H1 (cell line): Measurements from ENCODE around the gene MYBPC2. TPM values are rescaled to one million over a fixed set of nuclear protein-coding genes. Genes with fewer than 3 reads are reported as not detected.

ENCODE experiments used
- CTCF ChIA-PET: fragments of 300-600 bp; sonication (Branson Sonifier 250); formaldehyde crosslinking; loops from one replicate; lab custom pipeline; 2021; ENCODE audit not compliant: partially characterized antibody; lab: Charles Lee
- POLR2A ChIA-PET: fragments of 300-600 bp; sonication (Branson Sonifier 250); formaldehyde crosslinking; loops from one replicate; lab custom pipeline; 2021; ENCODE audit warnings: inconsistent platforms; ENCODE audit not compliant: partially characterized antibody; lab: Charles Lee
- DNase-seq, 2 experiments: peaks; one replicate each; pipeline versions ENCODE4 v3.0.0 to v3.0.0-alpha.2; 2010 to 2022; ENCODE audit warnings: low spot score in 2 of 2, low read depth in 1 of 2, mixed read lengths in 1 of 2
- FAIRE-seq: peaks from 2 replicates; lab custom pipeline; 2011; peaks lifted over from hg19 to GRCh38; lab: Jason Lieb, UNC
- H2AFZ ChIP-seq: 2 replicates; pipeline ENCODE4 v1.8.1; 2012; ENCODE audit warnings: low read length, inconsistent platforms
- H2AK5ac ChIP-seq: 2 replicates; pipeline ENCODE4 v1.6.1; 2013; ENCODE audit warnings: low read depth, low read length
- H2BK120ac ChIP-seq: replicated peaks from 2 replicates; pipeline ENCODE3; 2013; ENCODE audit warnings: low read depth, low read length, inconsistent platforms
- H2BK12ac ChIP-seq: 2 replicates; pipeline ENCODE4 v1.6.1; 2013; ENCODE audit warnings: low read depth, low read length
- H2BK15ac ChIP-seq: 2 replicates; pipeline ENCODE4 v1.6.1; 2013; ENCODE audit warnings: low read length
- H2BK20ac ChIP-seq: 2 replicates; pipeline ENCODE4 v1.6.1; 2013; ENCODE audit warnings: low read length
- H2BK5ac ChIP-seq: 2 replicates; pipeline ENCODE4 v1.6.1; 2013; ENCODE audit warnings: low read depth, low read length
- H3K14ac ChIP-seq: 2 replicates; pipeline ENCODE4 v1.6.1; 2013; ENCODE audit warnings: inconsistent platforms; ENCODE audit not compliant: insufficient read length
- H3K18ac ChIP-seq: 2 replicates; pipeline ENCODE4 v1.6.1; 2013; ENCODE audit warnings: low read length; ENCODE audit errors: extremely low read depth
- H3K23ac ChIP-seq: 2 replicates; pipeline ENCODE4 v1.6.1; 2013; ENCODE audit warnings: inconsistent platforms; ENCODE audit not compliant: insufficient read length
- H3K23me2 ChIP-seq: 2 replicates; pipeline ENCODE4 v1.6.1; 2013; ENCODE audit warnings: low read depth, low read length
- H3K27ac ChIP-seq: 2 replicates; pipeline ENCODE4 v1.6.1; 2011; ENCODE audit warnings: low read depth, low read length, inconsistent platforms
- H3K27me3 ChIP-seq, 4 experiments: replicated peaks in 1 of 4; 1 replicate in 1 of 4; 2 replicates in 3 of 4; pipeline versions ENCODE4 v1.6.1 to v1.8.1; 2011 to 2013; ENCODE audit warnings: low read length in 3 of 4, mild to moderate bottlenecking in 3 of 4, inconsistent platforms in 2 of 4, mixed read lengths in 2 of 4, moderate library complexity in 1 of 4; ENCODE audit not compliant: control insufficient read depth in 3 of 4, insufficient read depth in 3 of 4; ENCODE audit errors: extremely low read depth in 1 of 4
- H3K36me3 ChIP-seq, 4 experiments: 2 replicates each; pipeline versions ENCODE4 v1.6.1 to v1.8.1; 2011 to 2013; ENCODE audit warnings: mild to moderate bottlenecking in 4 of 4, low read length in 3 of 4, moderate library complexity in 2 of 4, control low read depth in 1 of 4, inconsistent platforms in 1 of 4; ENCODE audit not compliant: insufficient read depth in 4 of 4, control insufficient read depth in 2 of 4
- H3K4ac ChIP-seq: replicated peaks from 2 replicates; pipeline ENCODE3; 2013; ENCODE audit warnings: low read length, low read depth, mixed read lengths, inconsistent platforms; ENCODE audit not compliant: insufficient read length
- H3K4me1 ChIP-seq, 4 experiments: replicated peaks in 1 of 4; 1 replicate in 1 of 4; 2 replicates in 3 of 4; pipeline versions ENCODE4 v1.6.1 to v1.8.1; 2011 to 2013; ENCODE audit warnings: low read length in 3 of 4, inconsistent platforms in 2 of 4, mixed read lengths in 1 of 4; ENCODE audit not compliant: insufficient read depth in 4 of 4, control insufficient read depth in 3 of 4
- H3K4me2 ChIP-seq, 2 experiments: 2 replicates each; pipeline versions ENCODE4 v1.6.1 to v1.8.1; 2011 to 2013; ENCODE audit warnings: low read depth in 2 of 2, low read length in 2 of 2, control low read depth in 1 of 2, inconsistent platforms in 1 of 2, mild to moderate bottlenecking in 1 of 2; ENCODE audit not compliant: insufficient read depth in 1 of 2
- H3K4me3 ChIP-seq, 4 experiments: fragments of 200-600, 300-600 bp in 1 of 4; sonication (generic), shearing (Covaris generic), sonication (Bioruptor Twin) in 1 of 4; 2 replicates each; pipeline versions ENCODE4 v1.5.1 to v1.8.1; 2011 to 2016; ENCODE audit warnings: low read length in 4 of 4, low read depth in 3 of 4, control low read depth in 2 of 4, inconsistent platforms in 2 of 4, mild to moderate bottlenecking in 2 of 4, mixed read lengths in 1 of 4, moderate library complexity in 1 of 4; ENCODE audit not compliant: insufficient read depth in 2 of 4; ENCODE audit errors: extremely low read depth in 1 of 4
- H3K56ac ChIP-seq: replicated peaks from 2 replicates; pipeline ENCODE3; 2013; ENCODE audit warnings: low read depth, mild to moderate bottlenecking, mixed read lengths, low read length, inconsistent platforms; ENCODE audit not compliant: insufficient read length
- H3K79me1 ChIP-seq: 2 replicates; pipeline ENCODE4 v1.6.1; 2013; ENCODE audit warnings: low read depth, low read length, control low read depth
- H3K79me2 ChIP-seq, 2 experiments: 2 replicates each; pipeline versions ENCODE4 v1.6.1 to v1.8.1; 2012 to 2013; ENCODE audit warnings: low read length in 2 of 2, mild to moderate bottlenecking in 2 of 2, inconsistent platforms in 1 of 2; ENCODE audit not compliant: insufficient read depth in 2 of 2, control insufficient read depth in 1 of 2
- H3K9ac ChIP-seq, 4 experiments: replicated peaks in 1 of 4; 1 replicate in 1 of 4; 2 replicates in 3 of 4; pipeline versions ENCODE4 v1.6.1 to v1.8.1; 2011 to 2013; ENCODE audit warnings: low read depth in 3 of 4, low read length in 3 of 4, control low read depth in 2 of 4, mild to moderate bottlenecking in 2 of 4, moderate library complexity in 2 of 4, inconsistent platforms in 1 of 4; ENCODE audit errors: extremely low read depth in 1 of 4
- H3K9me3 ChIP-seq, 2 experiments: 2 replicates each; pipeline versions ENCODE4 v1.6.1 to v1.8.1; 2012 to 2013; ENCODE audit warnings: mild to moderate bottlenecking in 2 of 2, moderate library complexity in 2 of 2, control low read depth in 1 of 2, inconsistent platforms in 1 of 2, low read depth in 1 of 2, low read length in 1 of 2, mixed read lengths in 1 of 2; ENCODE audit not compliant: insufficient read depth in 2 of 2
- H4K20me1 ChIP-seq, 2 experiments: replicated peaks in 1 of 2; 2 replicates each; pipeline versions ENCODE3 to v1.8.1; 2011 to 2013; ENCODE audit warnings: inconsistent platforms in 2 of 2, low read length in 2 of 2, mild to moderate bottlenecking in 1 of 2; ENCODE audit not compliant: insufficient read depth in 2 of 2, control insufficient read depth in 1 of 2
- H4K5ac ChIP-seq: 2 replicates; pipeline ENCODE4 v1.6.1; 2013; ENCODE audit warnings: low read length, low read depth, mixed read lengths, inconsistent platforms; ENCODE audit not compliant: insufficient read length
- H4K8ac ChIP-seq: 2 replicates; pipeline ENCODE4 v1.8.0; 2013; ENCODE audit warnings: mild to moderate bottlenecking, moderate library complexity, low read length, inconsistent platforms; ENCODE audit not compliant: insufficient read depth; ENCODE audit errors: extremely low read depth
- H4K91ac ChIP-seq: replicated peaks from 2 replicates; pipeline ENCODE3; 2013; ENCODE audit warnings: low read length, mixed read lengths, inconsistent platforms; ENCODE audit not compliant: insufficient read length
- CBX8 ChIP-seq: fragments of 300-800, 300-1000 bp; sonication (generic); IDR thresholded peaks from 2 replicates; pipeline ENCODE4 v1.7.1; 2016; ENCODE audit warnings: low read depth, low read length, borderline replicate concordance
- CHD2 ChIP-seq: IDR thresholded peaks from 2 replicates; pipeline ENCODE4 v1.6.1; 2012; ENCODE audit warnings: low read length, improper control_type of control experiment
- KDM1A ChIP-seq: fragments of 200-600, 300-600 bp; sonication (generic); IDR thresholded peaks from 2 replicates; pipeline ENCODE4 v1.7.1; 2016; ENCODE audit warnings: mild to moderate bottlenecking, low read length, borderline replicate concordance
- POLR2A ChIP-seq, 2 experiments: IDR thresholded peaks; 1 replicate in 1 of 2; 2 replicates in 1 of 2; pipeline ENCODE4 v1.6.1; 2011; ENCODE audit warnings: low read depth in 2 of 2, low read length in 2 of 2, mild to moderate bottlenecking in 2 of 2; ENCODE audit errors: control extremely low read depth in 1 of 2
- SIX5 ChIP-seq: IDR thresholded peaks from 2 replicates; pipeline ENCODE4 v1.6.1; 2011; ENCODE audit warnings: mild to moderate bottlenecking, low read depth, low read length
- TCF12 ChIP-seq: IDR thresholded peaks from 2 replicates; pipeline ENCODE4 v1.6.1; 2011; ENCODE audit warnings: low read depth, mild to moderate bottlenecking, low read length
- WGBS, 2 experiments: shearing (Covaris generic) in 1 of 2; methylation state at CpG; one replicate each; pipeline versions ENCODE4 v1.1.6 to v1.1.7; 2013 to 2015; ENCODE audit warnings: low lambda C conversion rate in 2 of 2, mixed read lengths in 2 of 2, inconsistent platforms in 1 of 2, low coverage in 1 of 2, missing lambda C conversion rate in 1 of 2; ENCODE audit not compliant: insufficient replicate concordance in 2 of 2, insufficient coverage in 1 of 2, insufficient read length in 1 of 2; ENCODE audit errors: extremely low coverage in 1 of 2, missing lambda C conversion rate in 1 of 2; 5-methylcytosine and 5-hydroxymethylcytosine counted together
- polyA plus RNA-seq, 7 experiments: library from polyadenylated mRNA; depleted of rRNA in 3 of 7; stranded (reverse) in 5 of 7; unstranded in 2 of 7; fragments of >200 nt in 5 of 7; fragments of 200-250 nt in 2 of 7; gene quantifications; 1 replicate in 5 of 7; 2 replicates in 1 of 7; 4 replicates in 1 of 7; pipeline versions ENCODE4 v1.2.1 to v1.2.3, GENCODE V29; 2011 to 2013; ENCODE audit warnings: missing spikeins in 2 of 7, mixed read lengths in 2 of 7
- total RNA-seq: library from RNA; stranded (reverse); fragmentation: NEBNext Ultra II Directional; extraction: Animal tissue kit (Norgen Biotek cat#: 25700); gene quantifications from 2 replicates; pipeline ENCODE4 v1.2.1, GENCODE V29; 2021

The MYBPC2 gene
- total and polyA plus RNA-seq, 2 of the 8 experiments (the other 6 are each of a cell fraction or from before 2014, with no cell fraction given) = 1.8 to 3.1 TPM

GRCh38 chr19:50447053-50447452, 14.4 kb downstream of the MYBPC2 start:
- TF ChIP-seq SIX5 = no peak
- no peak for TF ChIP-seq KDM1A
- TF ChIP-seq TCF12 = no peak
- TF ChIP-seq CBX8 = no peak
- no peak for TF ChIP-seq CHD2
- TF ChIP-seq POLR2A (IDR thresholded peaks at IDR 0.05; ENCODE audit: control extremely low read depth in 1 of 2, low read depth in 2 of 2, low read length in 2 of 2) = no peak
- H3K27ac ChIP-seq = no peak overlapping the region
- H3K27me3 ChIP-seq = no peaks in the 10 kb centered on the region
- no peak overlapping the region for H2BK15ac ChIP-seq
- no peak for FAIRE-seq
- no peak overlapping the region for H4K5ac ChIP-seq
- no peaks in the 10 kb centered on the region for H4K20me1 ChIP-seq
- H3K23ac ChIP-seq = no peak overlapping the region
- H2BK120ac ChIP-seq = no peak overlapping the region
- DNase-seq = no peak
- H3K9me3 ChIP-seq = no peaks in the 10 kb centered on the region
- no peak overlapping the region for H3K4ac ChIP-seq
- no peak overlapping the region for H3K14ac ChIP-seq
- no peaks in the 10 kb centered on the region for H3K79me2 ChIP-seq
- H2AK5ac ChIP-seq = no peak overlapping the region
- H4K8ac ChIP-seq = no peak overlapping the region
- no peak overlapping the region for H2BK20ac ChIP-seq
- no peaks in the 10 kb centered on the region for H3K36me3 ChIP-seq
- POLR2A ChIA-PET = interaction anchor here (1.0 kb wide), 1 partner anchor 11 kb away, joined by 3 read pairs; no protein-coding TSS in a partner anchor
- no peak overlapping the region for H3K4me2 ChIP-seq
- no peak overlapping the region for H3K56ac ChIP-seq
- H2BK5ac ChIP-seq = no peak overlapping the region
- H3K18ac ChIP-seq = no peak overlapping the region
- H2BK12ac ChIP-seq = no peak overlapping the region
- peaks cover 0 to 7% (median 0%) of the 10 kb centered on the region in 4 experiments; a peak in 1 of 7 replicates for H3K4me1 ChIP-seq
- CTCF ChIA-PET = interaction anchor here (1.1 to 3.7 kb wide), 7 partner anchors 10 to 72 kb away, joined by 3 to 14 read pairs (median 3); no protein-coding TSS in a partner anchor
- peaks cover 5% of the 10 kb centered on the region; the same call in 1 of the 2 replicates for H3K23me2 ChIP-seq
- WGBS, 2 experiments = 90% methylated on average over 5 of the region's 5 CpGs; no CpG with 5 or more reads in 1 of the 2 experiments
- no peak overlapping the region for H3K4me3 ChIP-seq
- H4K91ac ChIP-seq = no peak overlapping the region
- no peaks in the 10 kb centered on the region for H3K79me1 ChIP-seq
- H2AFZ ChIP-seq = no peak overlapping the region
- no peak overlapping the region for H3K9ac ChIP-seq
